Measurements from ENCODE around the gene PARG.

DNA sequence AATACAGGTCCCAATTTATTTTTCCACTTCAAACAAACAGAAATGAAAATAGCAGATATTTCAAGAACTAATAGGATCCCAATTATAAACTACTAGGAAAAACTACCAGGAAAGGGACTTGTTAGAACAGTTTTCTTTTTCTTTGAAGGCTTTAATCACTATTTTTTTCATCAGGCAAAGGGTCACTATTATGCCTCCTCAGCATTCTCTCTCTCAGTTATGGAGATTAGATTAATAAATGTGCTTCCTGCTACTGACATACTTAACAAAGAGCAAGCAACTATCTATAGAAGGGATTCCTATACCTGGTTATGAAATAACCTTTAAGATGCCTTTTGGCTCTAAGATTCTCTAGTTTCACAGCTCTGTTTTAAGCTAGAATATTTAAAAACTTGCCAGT lies 108.7 kb downstream of the PARG start:
- TF ChIP-seq RAD21 (IDR thresholded peaks at IDR 0.05) = no peak
- no peak for TF ChIP-seq JUND (IDR thresholded peaks at IDR 0.05)
- TF ChIP-seq, protein P1, sequence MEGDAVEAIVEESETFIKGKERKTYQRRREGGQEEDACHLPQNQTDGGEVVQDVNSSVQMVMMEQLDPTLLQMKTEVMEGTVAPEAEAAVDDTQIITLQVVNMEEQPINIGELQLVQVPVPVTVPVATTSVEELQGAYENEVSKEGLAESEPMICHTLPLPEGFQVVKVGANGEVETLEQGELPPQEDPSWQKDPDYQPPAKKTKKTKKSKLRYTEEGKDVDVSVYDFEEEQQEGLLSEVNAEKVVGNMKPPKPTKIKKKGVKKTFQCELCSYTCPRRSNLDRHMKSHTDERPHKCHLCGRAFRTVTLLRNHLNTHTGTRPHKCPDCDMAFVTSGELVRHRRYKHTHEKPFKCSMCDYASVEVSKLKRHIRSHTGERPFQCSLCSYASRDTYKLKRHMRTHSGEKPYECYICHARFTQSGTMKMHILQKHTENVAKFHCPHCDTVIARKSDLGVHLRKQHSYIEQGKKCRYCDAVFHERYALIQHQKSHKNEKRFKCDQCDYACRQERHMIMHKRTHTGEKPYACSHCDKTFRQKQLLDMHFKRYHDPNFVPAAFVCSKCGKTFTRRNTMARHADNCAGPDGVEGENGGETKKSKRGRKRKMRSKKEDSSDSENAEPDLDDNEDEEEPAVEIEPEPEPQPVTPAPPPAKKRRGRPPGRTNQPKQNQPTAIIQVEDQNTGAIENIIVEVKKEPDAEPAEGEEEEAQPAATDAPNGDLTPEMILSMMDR (IDR thresholded peaks at IDR 0.05; ENCODE audit: low read depth, low read length, missing input control) = no peak
- no peak for TF ChIP-seq GABPA (IDR thresholded peaks at IDR 0.05 in 1 of 2, conservative IDR thresholded peaks at IDR 0.05 in 1 of 2)
- TF ChIP-seq, protein P2, sequence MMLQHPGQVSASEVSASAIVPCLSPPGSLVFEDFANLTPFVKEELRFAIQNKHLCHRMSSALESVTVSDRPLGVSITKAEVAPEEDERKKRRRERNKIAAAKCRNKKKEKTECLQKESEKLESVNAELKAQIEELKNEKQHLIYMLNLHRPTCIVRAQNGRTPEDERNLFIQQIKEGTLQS (IDR thresholded peaks at IDR 0.05) = no peak
- TF ChIP-seq YY1 (IDR thresholded peaks at IDR 0.05) = no peak
- TF ChIP-seq EGR1 (IDR thresholded peaks at IDR 0.05; ENCODE audit: low read depth in 2 of 2) = no peak
- TF ChIP-seq HNF4G (IDR thresholded peaks at IDR 0.05) = no peak
- TF ChIP-seq, protein P3, sequence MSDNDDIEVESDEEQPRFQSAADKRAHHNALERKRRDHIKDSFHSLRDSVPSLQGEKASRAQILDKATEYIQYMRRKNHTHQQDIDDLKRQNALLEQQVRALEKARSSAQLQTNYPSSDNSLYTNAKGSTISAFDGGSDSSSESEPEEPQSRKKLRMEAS (IDR thresholded peaks at IDR 0.05) = no peak
